Lung (tissue), 12 donors: ENCODE results near the gene MTM1. TPM values are rescaled to one million over a fixed set of nuclear protein-coding genes. Genes with fewer than 3 reads are reported as not detected.

ENCODE experiments used
- ATAC-seq: fragments of 200-7000 bp; cut with Tn5 transposase; one replicate; pipeline ENCODE4 v1.9.1; 2020; ENCODE audit warnings: moderate number of reproducible peaks; ENCODE audit not compliant: insufficient read depth, low FRiP score
- DNase-seq, 3 donors: peaks; one replicate each; pipeline ENCODE4 v3.0.0-alpha.2; 2013 to 2017
- H3K27ac ChIP-seq, 2 donors: one replicate each; pipeline ENCODE4 v1.5.1; 2013; ENCODE audit warnings: mild to moderate bottlenecking in 2 of 2, moderate library complexity in 2 of 2, control low read depth in 1 of 2, inconsistent platforms in 1 of 2, low read depth in 1 of 2, low read length in 1 of 2
- H3K27me3 ChIP-seq, 3 donors: one replicate each; pipeline ENCODE4 v1.5.1; 2013; ENCODE audit warnings: low read length in 2 of 3; ENCODE audit not compliant: control insufficient read depth in 3 of 3, insufficient read depth in 3 of 3
- H3K36me3 ChIP-seq, 4 donors: one replicate each; pipeline ENCODE4 v1.5.1; 2013; ENCODE audit warnings: low read length in 4 of 4, mild to moderate bottlenecking in 1 of 4, moderate library complexity in 1 of 4; ENCODE audit not compliant: control insufficient read depth in 4 of 4, insufficient read depth in 4 of 4
- H3K4me1 ChIP-seq, 5 donors: one replicate each; pipeline ENCODE4 v1.5.1; 2013; ENCODE audit warnings: low read length in 5 of 5, mild to moderate bottlenecking in 2 of 5, moderate library complexity in 1 of 5; ENCODE audit not compliant: control insufficient read depth in 5 of 5, insufficient read depth in 5 of 5
- H3K4me3 ChIP-seq: one replicate; pipeline ENCODE4 v1.5.1; 2013; ENCODE audit warnings: mild to moderate bottlenecking, control low read depth, moderate library complexity
- H3K9ac ChIP-seq, 2 donors: one replicate each; pipeline ENCODE4 v1.5.1; 2013; ENCODE audit warnings: low read length in 2 of 2, control low read depth in 1 of 2; ENCODE audit not compliant: insufficient read depth in 1 of 2
- H3K9me3 ChIP-seq, 4 donors: one replicate each; pipeline ENCODE4 v1.5.1; 2013; ENCODE audit warnings: low read length in 3 of 4, mild to moderate bottlenecking in 1 of 4, moderate library complexity in 1 of 4; ENCODE audit not compliant: control insufficient read depth in 4 of 4, insufficient read depth in 3 of 4
- CTCF ChIP-seq: IDR thresholded peaks from 2 replicates; pipeline ENCODE4 v1.5.1; 2012; ENCODE audit warnings: mild to moderate bottlenecking; ENCODE audit errors: control extremely low read depth, extremely low read depth
- WGBS, 2 donors: extraction: QIAGEN DNeasy Blood & Tissue Kit; methylation state at CpG; one replicate each; pipeline ENCODE4 v1.1.7; 2013; 5-methylcytosine and 5-hydroxymethylcytosine counted together
- polyA plus RNA-seq, 2 donors: library from polyadenylated mRNA; stranded (reverse); fragments of 200-250 nt; gene quantifications; one replicate each; pipeline ENCODE4 v1.2.1, GENCODE V29; 2013
- total RNA-seq, 2 donors: library from RNA; depleted of rRNA in 1 of 2; stranded (reverse); fragments of >200 nt in 1 of 2; gene quantifications; one replicate each; pipeline ENCODE4 v1.2.1, GENCODE V29; 2014 to 2021
- donor health status: control.
- donor health status: control.
- donor health status: Bipolar disorder and iron deficiency.
- donor health status: healthy.
- donor health status: DM: yes; HTN: yes; CAD: no.

The MTM1 gene
- total and polyA plus RNA-seq, 4 donors = 4.6 to 31.2 (median 14.5) TPM

- no peak for TF ChIP-seq CTCF
- DNase-seq (no peak), ATAC-seq (no peak)
- H3K36me3 ChIP-seq = no peaks in the 10 kb centered on the region
- no peaks in the 10 kb centered on the region for H3K27me3 ChIP-seq
- H3K4me1 ChIP-seq = peaks cover 0 to 4% (median 0%) of the 10 kb centered on the region in 5 donors
- H3K4me3 ChIP-seq = no peak overlapping the region
- H3K9ac ChIP-seq = peak overlapping the region; percentile 27 to 34
- H3K9me3 ChIP-seq = peaks cover 0 to 3% (median 2%) of the 10 kb centered on the region in 4 donors
- 44 to 56% methylated on average over 5 of the region's 5 CpGs for WGBS, 2 donors
- H3K27ac ChIP-seq = no peak overlapping the region
Observed at GRCh38 chrX:150692296-150692695, 123.9 kb downstream of the MTM1 start.

GRCh38 chrX:150692831-150693724 is 124.7 kb downstream of the MTM1 start, which contains the start of gene MTMR1:
Gene MTMR1 (plus strand): TSS chrX:150693396. CDS start chrX:150693531, 135 bp downstream.
- H3K4me1 ChIP-seq = peaks cover 0 to 4% (median 0%) of the 10 kb centered on the region in 5 donors
- DNase-seq = peak in 2 of 3 donors; percentile 27 to 34
- H3K36me3 ChIP-seq = peaks cover 0 to 1% (median 0%) of the 10 kb centered on the region in 4 donors
- TF ChIP-seq CTCF = no peak
- H3K27ac ChIP-seq = peak within 1 kb of the TSS; percentile 85 to 88
- 1 to 34% methylated on average over 22 to 92 of the region's 92 CpGs for WGBS, 2 donors
- H3K9ac ChIP-seq = peak within 1 kb of the TSS; percentile 27 to 67
- peak within 1 kb of the TSS; percentile 55 for H3K4me3 ChIP-seq
- peaks cover 0 to 2% (median 0%) of the 10 kb centered on the region in 3 donors for H3K27me3 ChIP-seq
- H3K9me3 ChIP-seq = peaks cover 0 to 3% (median 2%) of the 10 kb centered on the region in 4 donors
- ATAC-seq = peak; percentile 66

- peak; percentile 28 to 54 (median 43) for DNase-seq
- H3K4me3 ChIP-seq = peak overlapping the region; percentile 55
- H3K36me3 ChIP-seq = peaks cover 0 to 1% (median 0%) of the 10 kb centered on the region in 4 donors
- no peak for TF ChIP-seq CTCF
- H3K4me1 ChIP-seq = peaks cover 0 to 4% (median 0%) of the 10 kb centered on the region in 5 donors
- H3K27ac ChIP-seq = peak overlapping the region; percentile 85 to 88
- peaks cover 0 to 2% (median 0%) of the 10 kb centered on the region in 3 donors for H3K27me3 ChIP-seq
- WGBS, 2 donors = 1 to 32% methylated on average over 18 to 42 of the region's 42 CpGs
- peak overlapping the region in 1 of 2 donors; percentile 40 for H3K9ac ChIP-seq
- peak; percentile 29 for ATAC-seq
- peaks cover 0 to 3% (median 2%) of the 10 kb centered on the region in 4 donors for H3K9me3 ChIP-seq
Observed at GRCh38 chrX:150693725-150694574, 125.5 kb downstream of the MTM1 start.
